K562 (cell line): Measurements from ENCODE around the gene RNU1-2. TPM values are rescaled to one million over a fixed set of nuclear protein-coding genes. Genes with fewer than 3 reads are reported as not detected.
"Not testable (repeated sequence)": the region's sequence is repeated elsewhere in the genome, so short reads cannot be mapped to it uniquely, and the experiment has no call there.

Experiments used
- ATF3 ChIP-seq, 2 experiments: fragments of 450-650 bp in 1 of 2; sonication (generic) in 1 of 2; formaldehyde crosslinking in 1 of 2; IDR thresholded peaks in 1 of 2; conservative IDR thresholded peaks in 1 of 2; 2 replicates each; pipeline versions ENCODE4 v1.6.1 to v1.8.1; 2016 to 2023; ENCODE audit warnings: mild to moderate bottlenecking in 2 of 2, moderate library complexity in 2 of 2, inconsistent platforms in 1 of 2, missing genetic modification reagents in 1 of 2
- ATF4 ChIP-seq: fragments of 450-650 bp; formaldehyde crosslinking; IDR thresholded peaks from 2 replicates; pipeline ENCODE4 v1.4.0; 2022; ENCODE audit warnings: mild to moderate bottlenecking, moderate library complexity
- CREM ChIP-seq: IDR thresholded peaks from 2 replicates; pipeline ENCODE4 v1.6.1; 2014; ENCODE audit warnings: antibody characterized with exemption, low read depth
- E2F3 ChIP-seq: fragments of 250-450 bp; sonication (Bioruptor Pico); IDR thresholded peaks from 2 replicates; pipeline ENCODE4 v1.4.0; 2020; ENCODE audit warnings: mild to moderate bottlenecking
- E2F6 ChIP-seq, 2 experiments: IDR thresholded peaks; 2 replicates each; pipeline ENCODE4 v1.6.1; 2011; ENCODE audit warnings: borderline replicate concordance in 1 of 2, control low read depth in 1 of 2, low read depth in 1 of 2, low read length in 1 of 2, mild to moderate bottlenecking in 1 of 2, mixed read lengths in 1 of 2, moderate library complexity in 1 of 2; ENCODE audit not compliant: insufficient read depth in 1 of 2, insufficient read length in 1 of 2, poor library complexity in 1 of 2, severe bottlenecking in 1 of 2; ENCODE audit errors: extremely low read depth in 1 of 2
- ELF2 ChIP-seq: fragments of 250-450 bp; sonication (Bioruptor Pico); IDR thresholded peaks from 2 replicates; pipeline ENCODE4 v1.5.0; 2021; ENCODE audit warnings: mild to moderate bottlenecking
- FOXM1 ChIP-seq, 2 experiments: fragments of 450-650 bp in 1 of 2; sonication (generic) in 1 of 2; formaldehyde crosslinking in 1 of 2; IDR thresholded peaks; 2 replicates each; pipeline versions ENCODE4 v1.6.1 to v1.9.0; 2017 to 2022; ENCODE audit warnings: low read depth in 2 of 2, mild to moderate bottlenecking in 2 of 2, missing genetic modification reagents in 1 of 2, moderate library complexity in 1 of 2
- MXI1 ChIP-seq: IDR thresholded peaks from 2 replicates; pipeline ENCODE4 v1.6.1; 2011; ENCODE audit warnings: low read depth, mild to moderate bottlenecking, improper control_type of control experiment, low read length
- RB1 ChIP-seq: fragments of 450-650 bp; IDR thresholded peaks from 2 replicates; pipeline ENCODE4 v1.6.1; 2017; ENCODE audit warnings: low read depth, mild to moderate bottlenecking
- TFAP4 ChIP-seq: sonication (generic); formaldehyde crosslinking; IDR thresholded peaks from 2 replicates; pipeline ENCODE4 v1.8.0; 2022; ENCODE audit warnings: missing genetic modification reagents, mild to moderate bottlenecking, moderate library complexity, borderline replicate concordance
- ZMIZ1 ChIP-seq, 2 experiments: fragments of 150-350 bp in 1 of 2; IDR thresholded peaks; 2 replicates each; pipeline ENCODE4 v1.6.1; 2012 to 2016; ENCODE audit warnings: low read depth in 2 of 2, low read length in 2 of 2, mild to moderate bottlenecking in 1 of 2, moderate library complexity in 1 of 2
- ZNF41 ChIP-seq: fragments of 250-450 bp; sonication (Bioruptor Pico); conservative IDR thresholded peaks from 2 replicates; pipeline ENCODE4 v1.4.0; 2020; ENCODE audit warnings: mild to moderate bottlenecking
- ZNF431 ChIP-seq: sonication (generic); formaldehyde crosslinking; IDR thresholded peaks from 2 replicates; pipeline ENCODE4 v1.8.0; 2022; ENCODE audit warnings: mild to moderate bottlenecking, missing genetic modification reagents
- ZNF589 ChIP-seq: fragments of 200-800 bp; sonication (Bioruptor generic); IDR thresholded peaks from 2 replicates; pipeline ENCODE4 v1.6.1; 2016; ENCODE audit warnings: low read depth, missing genetic modification characterization, missing compliant biosample characterization
- ZNF766 ChIP-seq: fragments of 200-800 bp; sonication (Bioruptor generic); conservative IDR thresholded peaks from 2 replicates; pipeline ENCODE4 v1.6.1; 2016; ENCODE audit warnings: missing genetic modification characterization, missing compliant biosample characterization
- ZNF780A ChIP-seq: fragments of 250-450 bp; sonication (Bioruptor Pico); IDR thresholded peaks from 2 replicates; pipeline ENCODE4 v1.5.0; 2021; ENCODE audit warnings: mild to moderate bottlenecking
- polyA plus RNA-seq, 8 experiments: library from polyadenylated mRNA; depleted of rRNA in 4 of 8; stranded (reverse) in 5 of 8; unstranded in 3 of 8; fragments of >200 nt; fragmentation: Nextera tagmentation in 2 of 8; fragmentation: Illumina TruSeq in 1 of 8; extraction: Ambion mirVana in 2 of 8; extraction: Trizol in 1 of 8; gene quantifications; 2 replicates each; pipeline versions ENCODE4 v1.2.1 to v1.2.3, GENCODE V29; 2011 to 2014; ENCODE audit warnings: inconsistent platforms in 1 of 8, missing spikeins in 1 of 8
- total RNA-seq, 7 experiments: library from RNA; depleted of rRNA in 6 of 7; stranded (reverse); fragments of >200 nt in 6 of 7; fragmentation: Illumina TruSeq in 2 of 7; extraction: Trizol in 2 of 7; gene quantifications; 2 replicates each; pipeline versions ENCODE4 v1.2.1 to v1.2.3, GENCODE V29; 2011 to 2021; ENCODE audit warnings: low replicate concordance in 1 of 7

The RNU1-2 gene
- total and polyA plus RNA-seq, 9 of the 15 experiments (the other 6 are each of a cell fraction or from before 2014, with no cell fraction given) = under 0.01 to 32,823 (median 2,538) TPM; not detected in 4

- TF ChIP-seq ZNF766 (CRISPR knock-in tag) (peak; percentile 84), E2F6 (IDR thresholded peaks at IDR 0.05; ENCODE audit: borderline replicate concordance in 1 of 2, extremely low read depth in 1 of 2, insufficient read depth in 1 of 2, insufficient read length in 1 of 2, low read depth in 1 of 2, low read length in 1 of 2, poor library complexity in 1 of 2, severe bottlenecking in 1 of 2) (peak in 1 of 2 experiments; percentile 12), ELF2 (peak; percentile 83), RB1 (peak; percentile 28; the same call in 1 of the 2 replicates), ZNF431 (CRISPR knock-in tag) (peak; percentile 77), ZNF780A (CRISPR knock-in tag) (peak; percentile 92), ATF3 (IDR thresholded peaks at IDR 0.05) (peak; percentile 61), ATF3 (CRISPR knock-in tag; conservative IDR thresholded peaks at IDR 0.05) (peak; percentile 90), MXI1 (peak; percentile 62), ZMIZ1 (IDR thresholded peaks at IDR 0.05; ENCODE audit: low read depth in 2 of 2, low read length in 2 of 2) (peak in 1 of 2 experiments; percentile 97; a peak in 2 of 4 replicates), ZNF41 (peak; percentile 90), CREM (peak; percentile 95), TFAP4 (CRISPR knock-in tag) (peak; percentile 68; the same call in 1 of the 2 replicates), ZNF589 (CRISPR knock-in tag) (peak; percentile 87), ATF4 (CRISPR knock-in tag) (peak; percentile 91), FOXM1 (CRISPR knock-in tag; IDR thresholded peaks at IDR 0.05; ENCODE audit: low read depth) (0 out of 2 replicates have a peak, but pooled peaks have one; percentile 50), E2F3 (CRISPR knock-in tag) (peak; percentile 15; the same call in 1 of the 2 replicates)
- TF ChIP-seq FOXM1 (IDR thresholded peaks at IDR 0.05; ENCODE audit: low read depth) = not testable (repeated sequence)
These were observed at the start of gene RNU1-2 (continued) for GRCh38 chr1:16895598-16896315.
